GM19397 (cell line): Measurements from ENCODE around the gene WDR82.
A peak's percentile ranks its signal among the peaks of the same experiment; 100 is the strongest.

ENCODE experiments used
- ATAC-seq: cut with Tn5 transposase; IDR thresholded peaks from one replicate; pipeline ENCODE4 v1.9.1; 2021; ENCODE audit warnings: mild to moderate bottlenecking, moderate library complexity; ENCODE audit not compliant: unreplicated experiment

Gene WDR82

GRCh38 chr3:52278510-52279069 lies at the start of gene WDR82:
TSS of gene WDR82 (minus strand) at chr3:52278649. CDS start at chr3:52278361, 288 bp downstream.
- ATAC-seq = peak; percentile 85

- ATAC-seq = no peak
Measured at GRCh38 chr3:52327486-52328290, 49.2 kb upstream of the WDR82 start.

GRCh38 chr3:52326976-52327375 lies 48.5 kb upstream of the WDR82 start:
- no peak for ATAC-seq

DNA sequence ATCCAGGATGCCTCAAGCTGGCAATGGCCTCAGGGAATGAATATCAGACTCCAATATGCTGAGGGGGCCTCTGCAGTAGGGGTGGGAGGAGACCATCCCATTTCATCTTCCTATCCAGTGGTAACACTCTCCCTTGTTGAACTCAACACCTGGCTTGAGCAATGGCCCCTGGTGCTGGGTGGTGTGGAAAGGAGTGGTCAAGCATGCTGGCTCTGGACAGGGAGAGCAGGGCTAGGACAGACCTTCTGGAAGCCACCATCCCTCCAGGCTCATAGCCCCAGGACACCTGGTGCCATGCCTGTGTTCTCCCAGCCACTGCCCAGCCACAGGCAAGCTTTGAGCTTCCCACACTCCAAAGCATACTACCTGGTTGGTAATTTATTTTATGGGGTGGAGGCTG lies 47.2 kb upstream of the WDR82 start:
- no peak for ATAC-seq

DNA sequence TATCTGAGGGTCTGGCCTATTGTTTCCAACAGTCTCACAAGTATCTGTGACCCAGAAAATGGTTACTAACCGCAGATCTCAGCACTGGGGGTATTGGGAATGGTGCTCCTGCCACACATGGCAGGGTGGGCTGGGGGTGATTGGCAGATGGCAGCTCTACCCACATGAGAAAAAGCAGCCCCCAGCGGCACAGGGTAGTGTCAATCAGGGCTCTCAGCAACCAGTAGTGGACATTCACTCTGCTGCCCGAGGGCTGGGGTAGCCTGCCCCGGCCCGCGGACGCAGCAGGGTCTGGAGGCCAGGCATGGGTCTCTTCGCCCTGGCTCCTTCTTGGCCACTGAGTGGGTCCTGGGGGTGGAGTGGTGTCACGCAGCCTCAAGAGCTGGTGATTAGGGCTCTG lies 46.2 kb upstream of the WDR82 start:
- ATAC-seq = no peak

- ATAC-seq = no peak
Measured at GRCh38 chr3:52323526-52324295, 45.3 kb upstream of the WDR82 start.

- no peak for ATAC-seq
Measured at GRCh38 chr3:52322466-52322865, 44.0 kb upstream of the WDR82 start.

- ATAC-seq = no peak
Measured at GRCh38 chr3:52321481-52321880, 43.0 kb upstream of the WDR82 start.

DNA sequence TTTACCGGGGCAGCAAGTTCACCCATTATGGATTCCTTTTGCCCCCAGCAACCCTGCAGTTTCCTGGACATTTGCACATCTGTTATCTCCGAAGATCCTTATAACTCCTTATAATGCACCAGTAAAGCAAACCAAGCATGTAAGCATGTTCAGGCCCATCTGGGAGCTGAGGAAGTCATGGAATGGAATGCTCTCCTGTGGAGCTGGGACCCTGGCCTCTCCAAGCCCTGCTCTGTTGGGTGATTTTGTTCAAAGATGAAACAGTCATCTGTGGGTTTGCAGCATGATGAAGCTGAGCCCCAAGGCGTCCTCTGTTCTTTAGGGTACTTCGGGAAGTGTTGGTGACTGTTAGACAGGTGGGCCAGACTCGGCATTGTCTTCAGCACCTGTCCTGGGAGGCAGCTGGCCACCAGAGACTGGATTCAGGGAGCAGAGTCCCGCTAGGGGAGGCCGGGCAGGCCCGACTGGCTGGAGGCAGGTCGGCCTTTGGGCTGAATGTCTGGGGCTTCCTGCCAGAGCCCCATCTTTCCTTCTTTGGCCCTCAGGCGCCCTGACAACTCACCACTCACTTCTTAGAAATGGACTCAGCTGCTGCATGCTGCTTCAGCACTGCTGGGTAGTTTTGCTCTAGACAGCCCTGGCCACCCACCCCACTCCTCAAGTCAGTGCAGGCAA lies 41.6 kb upstream of the WDR82 start:
- ATAC-seq = no peak

DNA sequence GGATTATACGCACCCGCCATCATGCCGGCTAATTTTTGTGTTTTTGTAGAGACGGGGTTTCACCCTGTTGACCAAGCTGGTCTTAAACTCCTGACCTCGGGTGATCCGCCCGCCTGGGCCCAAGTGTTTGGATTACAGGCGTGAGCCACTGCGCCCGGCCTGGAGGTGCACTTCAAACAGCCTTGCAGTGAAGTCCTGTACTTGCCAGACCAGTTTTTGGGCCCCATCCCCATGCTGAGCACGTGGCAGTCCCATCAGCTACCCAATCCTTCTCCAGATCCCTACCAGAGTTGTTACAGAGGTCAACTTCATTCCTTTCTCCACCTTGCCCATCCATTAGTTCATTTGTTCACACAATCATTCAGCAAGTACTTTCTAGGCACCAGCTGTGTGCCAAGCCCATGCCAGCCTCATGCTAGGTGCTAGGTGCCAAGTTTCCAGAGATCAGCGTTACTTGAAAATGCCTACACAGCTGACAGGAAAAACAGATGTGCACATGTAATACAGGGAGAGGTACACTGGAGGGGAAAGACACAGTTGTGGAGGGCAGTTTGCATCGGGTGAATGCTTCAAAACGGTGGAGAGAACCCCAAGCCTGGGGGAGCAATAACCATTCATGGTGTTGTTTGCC lies 39.9 kb upstream of the WDR82 start:
- no peak for ATAC-seq

DNA sequence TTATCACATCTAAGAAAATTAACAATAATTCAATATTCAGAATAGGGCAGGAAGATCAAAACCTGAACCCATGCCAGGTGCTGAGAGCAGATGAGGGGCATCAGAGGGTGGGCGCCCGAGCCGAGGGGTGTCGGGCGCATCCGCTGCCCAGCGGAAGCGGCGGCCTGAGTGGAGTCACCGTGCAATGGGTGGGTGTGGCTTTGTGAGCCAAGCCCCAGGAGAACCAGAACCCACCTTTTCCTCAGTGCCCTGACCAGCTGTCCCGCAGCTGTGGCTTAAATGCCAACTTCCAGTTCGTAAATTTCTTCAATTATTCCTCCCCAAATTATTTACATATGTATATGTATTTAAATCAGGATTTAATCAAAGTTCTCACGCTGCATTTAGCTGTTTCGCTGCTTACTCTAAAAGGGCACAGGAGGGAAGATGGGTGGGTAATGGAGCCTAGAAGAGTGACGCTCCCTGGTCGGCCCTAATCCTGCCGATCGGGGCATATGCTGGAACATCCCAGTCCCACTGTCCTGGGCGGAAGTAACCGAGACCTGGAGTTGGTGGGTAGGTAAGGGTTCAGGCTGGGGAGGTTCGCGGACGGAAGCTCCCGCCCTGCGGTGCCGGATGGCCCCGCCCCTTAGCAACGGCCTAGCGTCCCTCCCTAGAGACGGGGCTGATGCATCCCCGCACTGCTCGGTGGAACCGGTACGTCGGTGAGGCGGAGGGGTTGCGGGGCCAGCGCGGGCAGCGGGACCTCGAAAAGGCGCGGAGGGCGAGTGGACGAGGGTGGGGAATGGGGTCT lies 39.0 kb upstream of the WDR82 start:
- no peak for ATAC-seq

DNA sequence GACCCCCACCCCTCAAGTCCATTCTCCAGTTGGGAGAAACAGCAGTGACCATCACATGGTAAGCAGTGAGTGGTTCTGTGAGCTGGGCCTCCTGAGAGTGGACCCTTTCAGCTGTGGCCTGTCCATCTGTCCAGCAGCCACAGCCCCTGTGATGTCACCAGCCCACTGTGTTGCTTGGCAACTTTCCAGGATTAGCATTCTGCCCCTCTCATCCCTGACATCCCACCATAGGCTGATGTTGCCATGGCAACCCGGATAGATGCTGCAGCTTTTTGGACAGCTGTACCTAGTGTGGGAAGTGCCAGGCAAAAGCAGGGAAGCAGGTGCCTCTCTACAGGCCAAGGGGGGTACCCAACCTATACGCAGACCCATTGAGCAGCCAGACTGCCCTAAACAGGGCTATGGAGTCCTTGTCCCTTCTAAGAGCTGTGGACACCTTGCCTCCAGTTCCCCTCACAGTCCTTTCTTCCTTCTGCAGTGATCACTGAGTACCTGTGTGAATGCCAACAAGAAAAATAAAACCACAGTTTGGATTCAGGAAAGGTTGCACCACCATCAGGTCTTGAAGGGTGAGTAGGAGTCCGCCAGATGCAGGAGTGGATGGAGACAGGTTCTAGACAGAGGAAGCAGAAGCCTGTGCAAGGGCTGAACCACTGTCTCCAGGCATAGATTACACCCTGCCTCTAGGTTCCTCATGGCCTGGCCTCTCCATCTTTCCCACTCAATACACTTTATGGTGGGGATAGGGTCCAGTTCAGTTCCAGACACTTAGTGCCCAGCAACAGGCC lies 37.7 kb upstream of the WDR82 start, which contains the start of gene DNAH1:
Gene DNAH1 (plus strand): TSS at position 343 of the 788 bp plus-strand sequence. CDS start 6,124 bp downstream, outside the sequence.
- ATAC-seq = no peak

DNA sequence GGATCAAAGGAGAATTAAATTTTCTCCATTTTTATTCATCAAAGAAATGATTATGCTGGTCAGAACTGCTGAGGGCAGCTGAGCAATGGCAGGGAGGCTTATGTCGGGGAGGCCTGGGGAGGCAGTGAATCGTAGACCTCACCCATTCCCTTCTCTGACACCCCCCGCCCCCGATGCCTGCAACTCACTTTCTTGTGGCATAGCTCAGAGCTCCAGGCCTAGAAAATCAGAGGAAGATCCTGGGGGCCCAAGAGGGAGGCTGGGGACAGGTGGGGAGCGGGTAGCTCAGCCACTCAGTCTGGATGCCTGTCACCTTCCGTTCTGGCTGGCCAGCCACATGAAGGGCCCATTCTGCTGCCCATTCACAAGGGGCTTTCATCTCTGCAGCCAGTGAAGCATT lies 36.6 kb upstream of the WDR82 start:
- ATAC-seq = no peak

DNA sequence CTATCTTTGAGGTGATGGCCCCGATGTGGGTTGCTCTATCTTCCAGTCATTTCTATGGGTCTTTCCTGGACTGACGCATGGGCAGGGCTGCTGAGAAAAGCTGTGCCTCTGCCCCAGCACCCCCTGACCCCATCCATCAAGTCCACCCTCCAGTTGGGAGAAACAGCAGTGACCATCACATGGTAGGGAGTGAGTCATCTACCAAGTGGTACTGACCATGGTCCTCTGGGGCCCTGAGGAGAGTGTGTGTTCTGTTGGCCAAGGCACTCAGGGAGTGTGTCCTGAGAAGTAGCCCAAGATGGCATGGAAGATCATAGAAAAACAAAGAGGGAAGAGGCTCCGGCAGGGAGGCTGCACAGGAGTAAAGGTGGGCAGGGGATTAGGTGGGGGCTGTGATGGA lies 36.0 kb upstream of the WDR82 start:
- ATAC-seq = no peak

DNA sequence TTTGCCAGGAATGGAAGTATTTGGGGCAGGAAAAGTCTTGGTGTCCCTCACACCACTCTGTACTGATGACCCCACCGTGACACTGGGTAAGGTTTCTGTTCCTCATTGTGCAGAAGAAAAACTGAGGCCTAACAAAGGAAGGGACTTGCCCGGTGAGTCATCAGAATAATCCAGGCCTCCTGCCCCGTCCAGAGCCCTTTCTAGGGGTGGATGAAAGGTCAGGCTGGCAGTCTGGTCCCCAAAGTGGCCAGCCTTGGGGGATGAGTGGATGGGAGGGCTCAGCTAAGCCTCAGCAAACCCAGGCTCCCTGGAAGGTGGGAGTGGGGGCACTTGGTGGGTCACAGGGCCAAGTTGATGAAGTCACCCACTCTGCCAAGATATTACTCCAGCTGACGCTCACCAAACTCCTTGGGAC lies 35.3 kb upstream of the WDR82 start:
- peak; percentile 72 for ATAC-seq

DNA sequence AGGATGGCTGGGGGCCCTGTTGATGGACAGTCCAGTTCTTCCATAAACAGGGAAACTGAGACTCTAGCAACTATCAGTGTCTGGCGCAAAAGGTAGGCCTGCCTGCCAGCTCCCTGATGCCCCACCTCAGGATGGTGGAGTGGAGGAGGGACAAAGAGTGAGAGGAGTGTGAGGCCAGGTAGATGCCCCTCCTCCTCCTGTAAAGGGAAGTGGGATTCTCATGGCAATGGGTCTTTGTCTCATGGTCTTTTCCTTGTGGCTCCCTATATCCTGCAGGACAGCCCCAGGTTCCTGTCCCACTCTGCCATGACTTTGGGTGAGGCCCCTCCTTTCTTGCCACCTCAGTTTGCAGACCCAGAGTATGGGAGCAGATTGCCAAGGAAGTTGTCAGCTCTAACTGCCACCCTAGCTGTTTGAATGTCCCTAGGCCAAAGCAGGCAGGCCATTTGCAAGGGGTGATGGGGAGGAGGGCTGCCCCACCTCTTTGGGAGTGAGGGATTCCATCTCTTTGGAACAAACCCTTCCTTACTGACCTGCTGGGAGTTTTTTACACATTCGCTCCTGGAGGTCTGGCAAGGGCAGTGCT lies 34.8 kb upstream of the WDR82 start:
- ATAC-seq = no peak

DNA sequence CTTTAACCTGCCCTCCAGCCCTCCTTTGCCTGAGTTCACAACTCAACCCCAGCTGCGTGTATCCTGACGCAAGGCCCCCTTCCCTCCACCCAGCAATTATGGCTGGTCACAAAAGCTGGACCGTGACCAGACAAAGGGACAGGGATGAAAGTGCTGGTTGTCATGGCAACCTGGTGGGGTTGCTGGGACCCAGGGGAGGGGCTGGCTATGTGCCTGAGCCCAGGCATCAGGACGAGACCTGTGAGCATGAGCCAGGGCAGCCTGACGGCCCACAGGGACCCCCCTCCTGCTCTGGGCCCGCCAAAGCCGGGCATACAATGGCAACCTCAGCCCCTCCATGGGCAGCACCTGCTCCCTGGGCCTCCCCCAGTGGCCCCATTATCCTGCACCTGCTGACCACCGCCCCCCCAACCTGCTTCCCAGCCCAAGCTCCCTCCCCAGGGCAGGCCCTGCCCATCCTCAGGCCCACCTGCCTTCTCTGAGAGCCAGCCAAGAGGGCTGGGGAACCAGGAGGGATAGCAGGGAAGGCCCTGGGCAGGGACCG lies 33.2 kb upstream of the WDR82 start:
- ATAC-seq = no peak

GRCh38 chr3:52310861-52311575 lies 32.6 kb upstream of the WDR82 start:
- peak; percentile 47 for ATAC-seq
